ENCODE data around the gene MACROD2. TPM values are rescaled to one million over a fixed set of nuclear protein-coding genes. Genes with fewer than 3 reads are reported as not detected.

MACROD2 gene
- total and polyA plus RNA-seq, 2 donors (not counting 1 experiment from before 2014, with no cell fraction given): 5.3 to 6.7 TPM

DNA sequence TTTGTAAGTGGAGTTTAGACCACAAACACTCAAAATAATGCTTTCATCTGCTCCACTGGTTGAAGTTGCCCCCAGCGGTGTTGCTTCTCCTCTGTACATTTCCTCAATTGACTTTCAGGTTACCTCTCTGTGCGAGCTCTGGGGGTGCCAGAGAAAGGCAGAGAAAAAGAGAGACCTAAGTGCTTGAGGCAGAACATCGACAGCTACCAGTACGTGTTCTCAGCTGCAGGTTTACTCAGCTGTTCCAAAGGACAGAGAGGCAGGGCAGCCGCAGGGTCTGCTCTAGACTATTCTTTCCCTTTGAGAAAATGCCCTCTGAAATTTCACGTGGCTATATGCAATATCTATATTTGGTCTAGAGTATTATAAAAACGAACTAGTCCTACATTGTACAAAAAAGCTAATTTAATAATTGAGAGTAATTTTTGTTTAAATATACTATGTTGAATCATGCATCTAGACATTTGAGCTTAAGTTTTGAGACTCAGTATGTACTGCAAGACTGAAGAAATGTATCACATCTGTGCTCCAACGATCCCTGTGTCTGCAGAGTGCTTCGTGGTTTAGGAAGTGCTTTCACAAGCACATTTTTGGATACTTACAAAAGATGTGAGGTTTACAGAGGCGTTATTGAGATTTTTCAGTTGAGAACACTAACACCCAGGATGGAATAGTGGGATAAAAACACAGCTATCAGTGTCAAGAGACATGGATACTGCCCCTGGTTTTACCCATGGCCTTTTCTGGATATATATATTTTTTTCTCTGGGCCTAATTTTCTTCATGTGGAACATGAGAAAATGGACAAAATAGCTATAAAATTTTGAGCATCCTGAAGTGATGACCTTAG lies 795.7 kb downstream of the MACROD2 start:
- no peak for TF ChIP-seq EZH2 (IDR thresholded peaks at IDR 0.05; ENCODE audit: borderline replicate concordance, insufficient read depth, low read depth, low read length, poor library complexity, severe bottlenecking)
- TF ChIP-seq, protein P1, sequence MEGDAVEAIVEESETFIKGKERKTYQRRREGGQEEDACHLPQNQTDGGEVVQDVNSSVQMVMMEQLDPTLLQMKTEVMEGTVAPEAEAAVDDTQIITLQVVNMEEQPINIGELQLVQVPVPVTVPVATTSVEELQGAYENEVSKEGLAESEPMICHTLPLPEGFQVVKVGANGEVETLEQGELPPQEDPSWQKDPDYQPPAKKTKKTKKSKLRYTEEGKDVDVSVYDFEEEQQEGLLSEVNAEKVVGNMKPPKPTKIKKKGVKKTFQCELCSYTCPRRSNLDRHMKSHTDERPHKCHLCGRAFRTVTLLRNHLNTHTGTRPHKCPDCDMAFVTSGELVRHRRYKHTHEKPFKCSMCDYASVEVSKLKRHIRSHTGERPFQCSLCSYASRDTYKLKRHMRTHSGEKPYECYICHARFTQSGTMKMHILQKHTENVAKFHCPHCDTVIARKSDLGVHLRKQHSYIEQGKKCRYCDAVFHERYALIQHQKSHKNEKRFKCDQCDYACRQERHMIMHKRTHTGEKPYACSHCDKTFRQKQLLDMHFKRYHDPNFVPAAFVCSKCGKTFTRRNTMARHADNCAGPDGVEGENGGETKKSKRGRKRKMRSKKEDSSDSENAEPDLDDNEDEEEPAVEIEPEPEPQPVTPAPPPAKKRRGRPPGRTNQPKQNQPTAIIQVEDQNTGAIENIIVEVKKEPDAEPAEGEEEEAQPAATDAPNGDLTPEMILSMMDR (IDR thresholded peaks at IDR 0.05): no peak
- H3K9ac ChIP-seq (ENCODE audit: low read length): no peak overlapping the region
- no peak for DNase-seq
- H3K4me1 ChIP-seq (ENCODE audit: control insufficient read depth in 2 of 2, insufficient read depth in 2 of 2, low read length in 2 of 2): no peaks in the 10 kb centered on the region
- H3K27me3 ChIP-seq (replicated peaks in 1 of 4; ENCODE audit: control extremely low read depth in 1 of 4, control insufficient read depth in 3 of 4, insufficient read depth in 4 of 4, low read length in 3 of 4): no peaks in the 10 kb centered on the region
- H2AFZ ChIP-seq (ENCODE audit: insufficient read depth, low read depth, low read length, poor library complexity, severe bottlenecking): no peak overlapping the region
- ChIA-PET POLR2A (no interaction called here), CTCF (no interaction called here)
- H3K4me3 ChIP-seq (ENCODE audit: control extremely low read depth in 1 of 5, extremely low read depth in 1 of 5, insufficient read depth in 1 of 5, low read depth in 2 of 5, low read length in 4 of 5): no peak overlapping the region
- H4K20me1 ChIP-seq (ENCODE audit: control insufficient read depth, insufficient read depth, low read length, poor library complexity, severe bottlenecking): no peaks in the 10 kb centered on the region
- Mint-ChIP-seq H3K27me3 (peaks cover 8% of the 10 kb centered on the region), H3K27ac (no peak overlapping the region), H3K4me3 (no peak overlapping the region), H3K4me1 (no peaks in the 10 kb centered on the region), H3K9me3 (ENCODE audit: insufficient read depth) (no peaks in the 10 kb centered on the region)
- WGBS (ENCODE audit: insufficient coverage): 78% methylated on average over 6 of the region's 10 CpGs
- H3K36me3 ChIP-seq (replicated peaks in 1 of 2; ENCODE audit: control extremely low read depth in 1 of 2, control insufficient read depth in 1 of 2, extremely low read depth in 1 of 2, insufficient read depth in 2 of 2, low read length in 1 of 2): no peaks in the 10 kb centered on the region
- no peaks in the 10 kb centered on the region for H3K9me3 ChIP-seq (ENCODE audit: control extremely low read depth in 1 of 3, control insufficient read depth in 2 of 3, insufficient read depth in 1 of 3, low read length in 2 of 3)
- no peak for ATAC-seq (ENCODE audit: low read depth)
- H3K79me2 ChIP-seq (ENCODE audit: control insufficient read depth, insufficient read depth, low read length): no peaks in the 10 kb centered on the region
- intact Hi-C loops (cut with micrococcal nuclease): no loop called here
- H3K4me2 ChIP-seq (replicated peaks; ENCODE audit: low read depth, low read length, poor library complexity, severe bottlenecking): no peak overlapping the region
- H3K27ac ChIP-seq (ENCODE audit: low read length in 2 of 2): no peak overlapping the region

GRCh38 chr20:14792915-14793314 lies 797.6 kb downstream of the MACROD2 start:
- H3K4me3 Mint-ChIP-seq: no peak overlapping the region
- intact Hi-C loops (cut with micrococcal nuclease): no loop called here
- Histone ChIP-seq H3K9me3 (ENCODE audit: control extremely low read depth in 1 of 3, control insufficient read depth in 2 of 3, insufficient read depth in 1 of 3, low read length in 2 of 3) (no peaks in the 10 kb centered on the region), H3K9ac (ENCODE audit: low read length) (no peak overlapping the region), H2AFZ (ENCODE audit: insufficient read depth, low read depth, low read length, poor library complexity, severe bottlenecking) (no peak overlapping the region), H3K4me1 (ENCODE audit: control insufficient read depth in 2 of 2, insufficient read depth in 2 of 2, low read length in 2 of 2) (no peaks in the 10 kb centered on the region), H3K27ac (ENCODE audit: low read length in 2 of 2) (no peak overlapping the region), H3K4me3 (ENCODE audit: control extremely low read depth in 1 of 5, extremely low read depth in 1 of 5, insufficient read depth in 1 of 5, low read depth in 2 of 5, low read length in 4 of 5) (no peak overlapping the region), H3K36me3 (replicated peaks in 1 of 2; ENCODE audit: control extremely low read depth in 1 of 2, control insufficient read depth in 1 of 2, extremely low read depth in 1 of 2, insufficient read depth in 2 of 2, low read length in 1 of 2) (no peaks in the 10 kb centered on the region), H3K79me2 (ENCODE audit: control insufficient read depth, insufficient read depth, low read length) (no peaks in the 10 kb centered on the region), H3K4me2 (replicated peaks; ENCODE audit: low read depth, low read length, poor library complexity, severe bottlenecking) (no peak overlapping the region), H3K27me3 (replicated peaks in 1 of 4; ENCODE audit: control extremely low read depth in 1 of 4, control insufficient read depth in 3 of 4, insufficient read depth in 4 of 4, low read length in 3 of 4) (no peaks in the 10 kb centered on the region), H4K20me1 (ENCODE audit: control insufficient read depth, insufficient read depth, low read length, poor library complexity, severe bottlenecking) (no peaks in the 10 kb centered on the region)
- H3K27ac Mint-ChIP-seq: no peak overlapping the region
- ChIA-PET POLR2A (no interaction called here), CTCF (no interaction called here)
- no CpG with 5 or more reads among the region's 1 CpG for WGBS (ENCODE audit: insufficient coverage)
- peaks cover 11% of the 10 kb centered on the region for H3K27me3 Mint-ChIP-seq
- ATAC-seq (ENCODE audit: low read depth): no peak
- TF ChIP-seq, protein P1 (IDR thresholded peaks at IDR 0.05): no peak
- no peak for TF ChIP-seq EZH2 (IDR thresholded peaks at IDR 0.05; ENCODE audit: borderline replicate concordance, insufficient read depth, low read depth, low read length, poor library complexity, severe bottlenecking)
- no peaks in the 10 kb centered on the region for H3K9me3 Mint-ChIP-seq (ENCODE audit: insufficient read depth)
- H3K4me1 Mint-ChIP-seq: no peaks in the 10 kb centered on the region
- no peak for DNase-seq
